HG02623 (cell line): ENCODE data around the gene RPS16.
A peak's percentile ranks its signal among the peaks of the same experiment; 100 is the strongest.
"Not testable (repeated sequence)": the region's sequence is repeated elsewhere in the genome, so short reads cannot be mapped to it uniquely, and the experiment has no call there.

Experiments
- ATAC-seq: cut with Tn5 transposase; IDR thresholded peaks from one replicate; pipeline ENCODE4 v1.9.1; 2021; ENCODE audit warnings: moderate library complexity; ENCODE audit not compliant: unreplicated experiment

Gene RPS16

GRCh38 chr19:39435499-39436349, at the start of gene RPS16:
Gene RPS16 (minus strand): TSS chr19:39435949. CDS start chr19:39435895, 54 bp downstream.
- peak; percentile 84 for ATAC-seq

- no peak for ATAC-seq
Measured at GRCh38 chr19:39483141-39483540, 47.4 kb upstream of the RPS16 start.

- ATAC-seq = no peak
Measured at GRCh38 chr19:39481676-39482075, 45.9 kb upstream of the RPS16 start.

- peak; percentile 5 for ATAC-seq
Measured at GRCh38 chr19:39481229-39481545, 45.4 kb upstream of the RPS16 start.

- peak; percentile 79 for ATAC-seq
Measured at GRCh38 chr19:39480337-39481228, 44.8 kb upstream of the RPS16 start, which contains the start of gene TIMM50. Gene TIMM50 (plus strand): TSS chr19:39480838. CDS start chr19:39480854, 16 bp downstream.

DNA sequence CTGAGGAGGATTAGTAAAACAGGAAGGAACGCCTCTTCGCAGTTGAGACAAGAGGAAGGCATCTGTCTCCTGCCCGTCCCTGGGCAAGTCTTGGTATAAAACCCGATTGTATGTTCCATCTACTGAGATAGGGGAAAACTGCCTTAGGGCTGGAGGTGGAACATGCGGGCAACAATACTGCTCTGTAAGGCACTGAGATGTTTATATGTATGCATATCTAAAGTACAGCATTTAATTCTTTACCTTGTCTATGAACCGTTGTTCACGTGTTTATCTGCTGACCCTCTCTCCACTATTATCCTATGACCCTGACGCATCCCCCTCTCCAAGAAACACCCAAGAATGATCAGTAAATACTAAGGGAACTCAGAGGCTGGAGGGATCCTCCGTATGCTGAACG, 44.2 kb upstream of the RPS16 start:
- ATAC-seq = no peak

DNA sequence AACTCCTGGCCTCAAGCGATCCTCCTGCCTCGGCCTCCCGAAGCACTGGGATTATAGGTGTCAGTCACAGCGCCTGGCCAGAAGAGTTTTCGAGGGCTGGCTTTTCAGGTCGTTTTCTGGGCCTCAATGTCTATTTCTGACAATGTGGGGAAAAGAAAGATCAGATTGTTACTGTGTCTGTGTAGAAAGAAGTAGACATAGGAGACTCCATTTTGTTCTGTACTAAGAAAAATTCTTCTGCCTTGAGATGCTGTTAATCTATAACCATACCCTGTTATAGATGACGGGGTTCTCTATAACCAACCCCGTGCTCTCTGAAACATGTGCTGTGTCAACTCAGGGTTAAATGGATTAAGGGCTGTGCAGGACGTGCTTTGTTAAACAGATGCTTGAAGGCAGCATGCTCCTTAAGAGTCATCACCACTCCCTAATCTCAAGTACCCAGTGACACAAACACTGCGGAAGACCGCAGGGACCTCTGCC, 43.6 kb upstream of the RPS16 start:
- not testable (repeated sequence) for ATAC-seq

DNA sequence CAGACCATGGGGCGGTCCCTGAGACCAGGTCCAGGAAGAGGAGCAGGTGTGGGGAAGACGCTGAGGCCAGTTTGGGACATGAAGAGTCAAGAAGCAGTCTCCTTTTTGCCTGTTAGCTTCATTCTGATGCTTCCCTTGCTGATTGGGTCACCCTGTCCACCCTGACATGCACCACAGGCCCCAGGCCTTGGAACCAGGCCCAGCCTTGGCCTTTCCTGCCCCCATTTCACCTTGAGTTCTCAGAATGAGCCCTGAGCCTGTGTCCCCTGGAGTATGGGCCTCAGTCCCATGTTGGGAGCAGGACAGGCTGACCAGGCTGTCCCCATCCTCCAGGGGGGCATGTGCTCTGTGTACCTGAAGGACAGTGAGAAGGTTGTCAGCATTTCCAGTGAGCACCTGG, 40.0 kb upstream of the RPS16 start:
- no peak for ATAC-seq

GRCh38 chr19:39474139-39474620, 38.4 kb upstream of the RPS16 start:
- ATAC-seq = no peak

DNA sequence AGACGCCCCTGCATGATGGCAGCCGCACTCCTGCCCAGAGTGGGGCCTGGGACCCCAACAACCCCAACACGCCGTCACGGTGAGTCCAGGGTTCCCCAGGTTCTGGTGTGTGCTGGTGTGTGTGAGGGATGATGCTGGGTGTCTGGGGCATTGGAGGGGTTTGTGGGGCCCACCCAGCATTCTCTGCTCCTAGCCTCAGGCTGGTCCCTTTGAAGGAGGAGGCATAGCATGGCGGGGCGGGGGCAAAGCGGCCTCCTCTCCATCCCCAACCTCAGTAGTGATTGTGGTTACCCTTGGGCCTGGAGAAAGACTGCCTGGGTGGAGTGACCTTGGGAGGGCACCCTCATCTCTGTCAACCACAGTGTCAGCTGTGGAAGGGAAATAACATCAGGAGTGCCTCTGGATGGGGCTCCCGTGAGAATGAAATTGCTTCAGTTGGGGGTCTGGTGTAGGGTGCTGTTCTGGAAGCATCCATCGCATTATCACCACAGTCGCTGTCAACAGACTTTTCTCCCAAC, 37.8 kb upstream of the RPS16 start:
- ATAC-seq = no peak

DNA sequence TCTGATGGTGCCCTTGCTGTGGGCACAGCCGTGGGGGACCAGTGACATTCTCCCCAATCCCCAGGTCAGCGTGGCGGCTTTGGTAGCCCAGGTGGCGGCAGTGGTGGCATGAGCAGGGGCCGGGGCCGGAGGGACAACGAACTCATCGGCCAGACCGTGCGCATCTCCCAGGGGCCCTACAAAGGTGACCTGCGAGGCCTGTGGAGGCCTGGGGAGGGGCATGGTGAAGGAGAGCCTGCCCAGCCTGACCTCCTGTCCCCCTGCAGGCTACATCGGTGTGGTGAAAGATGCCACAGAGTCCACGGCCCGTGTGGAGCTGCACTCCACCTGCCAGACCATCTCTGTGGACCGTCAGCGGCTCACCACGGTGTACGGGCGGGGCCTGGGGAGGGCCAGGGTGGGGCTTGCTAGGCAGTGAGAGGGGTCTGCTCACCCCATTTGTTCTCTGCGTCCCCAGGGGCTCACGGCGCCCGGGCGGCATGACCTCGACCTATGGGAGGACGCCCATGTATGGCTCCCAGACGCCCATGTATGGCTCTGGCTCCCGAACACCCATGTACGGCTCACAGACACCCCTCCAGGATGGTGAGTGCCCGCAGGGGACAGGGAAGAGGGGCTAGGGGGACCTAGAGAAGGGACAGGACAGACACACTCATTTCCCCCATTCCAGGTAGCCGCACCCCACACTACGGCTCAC, 37.1 kb upstream of the RPS16 start:
- no peak for ATAC-seq

DNA sequence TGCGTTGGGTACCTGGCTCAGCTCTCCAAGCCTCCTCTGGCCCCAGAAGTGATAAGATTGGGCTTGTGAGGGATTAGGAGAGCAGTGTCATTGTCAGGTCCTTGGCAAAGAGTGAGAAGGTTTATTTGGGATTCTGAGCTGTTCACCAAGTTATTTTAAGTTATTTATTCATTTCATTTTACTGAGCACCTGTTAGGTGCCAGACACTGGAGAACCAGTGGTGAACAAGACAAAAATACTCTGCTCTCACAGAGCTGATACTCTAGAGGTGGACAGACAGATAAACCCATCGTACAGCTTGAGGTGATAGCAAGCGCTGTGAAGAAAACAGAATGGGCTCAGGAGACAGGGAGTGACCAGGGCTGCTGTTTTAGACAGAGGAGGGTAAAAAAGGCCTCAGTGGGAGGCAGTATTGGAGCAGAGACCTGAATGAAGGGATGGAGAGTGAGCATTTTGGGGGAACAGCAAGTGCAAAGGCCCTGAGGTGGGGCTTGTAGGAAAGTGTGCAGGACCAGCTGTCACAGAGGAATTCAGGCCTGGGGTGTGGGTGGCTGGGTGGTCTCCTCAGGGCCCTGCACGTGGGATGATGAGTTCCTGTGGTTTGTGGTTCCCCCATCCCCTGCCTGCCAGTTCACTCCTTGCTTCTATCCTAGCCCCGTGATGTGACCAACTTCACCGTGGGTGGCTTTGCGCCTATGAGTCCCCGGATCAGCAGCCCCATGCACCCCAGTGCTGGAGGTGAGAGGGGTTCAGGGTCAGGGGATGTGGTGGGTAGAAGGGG, 36.2 kb upstream of the RPS16 start:
- ATAC-seq = no peak

DNA sequence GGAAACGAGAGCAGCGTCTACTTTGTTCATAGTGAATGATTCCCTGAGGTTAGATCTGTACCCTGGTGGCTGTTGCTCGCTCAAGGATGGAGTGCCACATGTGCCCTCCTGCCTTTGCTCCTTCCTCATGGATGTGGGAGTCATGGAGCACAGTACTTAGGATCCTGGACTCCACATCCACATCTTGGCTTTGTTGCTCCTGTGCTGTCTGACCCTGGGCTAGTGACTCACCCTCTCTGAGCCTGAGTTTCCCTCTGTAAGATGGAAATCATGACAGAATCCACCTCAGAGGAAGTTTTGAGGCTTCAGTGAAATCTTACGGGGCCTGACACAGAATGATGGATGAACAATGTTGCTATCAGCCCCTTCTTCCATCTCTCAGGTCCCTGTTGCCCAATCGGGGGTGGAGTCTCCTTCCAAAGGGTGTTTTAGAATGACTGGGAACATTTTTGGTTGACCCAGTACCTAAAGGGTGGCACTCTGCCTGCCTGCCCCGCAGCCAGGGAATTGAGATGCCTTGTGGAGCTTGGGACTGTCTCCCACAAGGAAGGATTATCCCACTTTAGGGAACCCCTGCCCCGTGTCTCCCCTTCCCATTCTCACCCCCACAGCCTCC, 35.1 kb upstream of the RPS16 start:
- ATAC-seq = no peak

DNA sequence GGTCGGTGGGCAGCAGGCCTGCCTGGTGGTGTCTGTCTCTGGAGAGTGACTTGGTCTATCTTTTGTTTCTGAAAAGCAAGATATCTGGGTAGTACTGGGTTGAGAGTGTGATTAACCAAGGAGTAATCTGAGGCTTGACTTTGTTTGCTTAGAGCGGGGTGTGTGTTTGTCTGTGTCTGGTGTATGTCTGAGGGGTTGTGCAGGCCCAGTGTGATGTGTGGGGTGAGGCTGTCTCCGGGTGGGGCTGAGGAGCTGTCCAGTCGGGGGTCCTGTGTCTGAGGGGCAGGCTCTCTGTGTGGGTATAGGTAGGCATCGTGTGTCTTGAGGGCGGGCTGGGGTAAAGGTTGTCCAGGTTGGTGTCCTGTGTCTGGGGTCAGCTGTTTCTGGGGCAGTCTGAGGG, 33.8 kb upstream of the RPS16 start:
- ATAC-seq = no peak

GRCh38 chr19:39469036-39469435, 33.3 kb upstream of the RPS16 start:
- no peak for ATAC-seq

DNA sequence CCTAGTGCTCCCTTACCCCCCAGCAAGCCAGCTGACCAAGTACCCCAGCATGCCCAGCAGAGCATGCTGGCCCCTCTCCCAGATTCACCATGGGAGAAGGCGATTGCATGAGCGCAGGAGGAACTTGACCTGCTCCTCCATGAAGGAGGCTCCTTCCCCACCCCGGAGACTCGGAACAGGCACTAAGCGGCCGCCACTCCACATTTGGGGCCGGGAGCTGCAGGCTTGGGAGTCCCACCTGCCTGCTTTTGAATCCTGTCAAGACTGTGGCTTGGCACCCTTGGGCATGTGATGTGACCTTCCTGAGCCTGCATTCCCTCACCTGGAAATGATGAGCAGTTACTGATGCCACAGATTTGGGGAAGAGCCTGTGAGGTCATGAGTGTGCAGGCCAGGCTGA, 32.2 kb upstream of the RPS16 start:
- ATAC-seq = no peak

DNA sequence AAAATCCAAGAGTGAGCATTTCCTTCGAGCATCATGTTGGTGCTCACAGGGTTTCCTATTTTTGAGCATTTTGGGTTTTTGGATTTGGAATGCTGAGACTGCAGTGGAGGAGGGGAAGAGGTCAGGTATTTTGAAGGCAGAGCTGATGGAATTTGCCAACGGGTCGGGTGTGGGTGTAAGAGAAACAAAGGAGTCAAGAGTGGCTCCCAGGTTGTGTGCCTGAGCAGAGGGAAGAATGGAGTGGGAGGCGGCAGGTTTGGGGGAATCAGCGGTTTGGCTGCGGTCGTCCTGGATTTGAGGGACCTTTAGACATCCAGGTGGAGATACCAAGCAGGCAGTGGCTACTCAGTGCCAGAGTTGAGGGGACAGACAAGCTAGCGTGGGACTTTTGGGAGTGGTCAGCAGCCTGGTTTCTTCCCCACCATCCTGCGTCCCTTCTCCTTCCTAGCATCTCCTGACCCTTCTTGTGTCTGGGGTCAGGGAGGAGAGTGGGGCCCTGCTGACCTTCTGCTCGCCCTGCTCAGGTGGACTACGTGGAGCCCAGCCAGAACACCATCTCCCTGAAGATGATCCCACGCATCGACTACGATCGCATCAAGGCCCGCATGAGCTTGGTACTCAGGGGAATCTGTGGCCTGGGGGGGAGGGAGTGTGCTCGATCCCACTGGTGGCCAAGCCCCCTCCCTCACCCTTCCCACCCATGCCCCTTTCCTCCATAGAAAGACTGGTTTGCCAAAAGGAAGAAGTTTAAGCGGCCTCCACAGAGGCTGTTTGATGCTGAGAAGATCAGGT, 30.4 kb upstream of the RPS16 start:
- ATAC-seq = no peak

GRCh38 chr19:39463403-39463802, 27.7 kb upstream of the RPS16 start:
- no peak for ATAC-seq

DNA sequence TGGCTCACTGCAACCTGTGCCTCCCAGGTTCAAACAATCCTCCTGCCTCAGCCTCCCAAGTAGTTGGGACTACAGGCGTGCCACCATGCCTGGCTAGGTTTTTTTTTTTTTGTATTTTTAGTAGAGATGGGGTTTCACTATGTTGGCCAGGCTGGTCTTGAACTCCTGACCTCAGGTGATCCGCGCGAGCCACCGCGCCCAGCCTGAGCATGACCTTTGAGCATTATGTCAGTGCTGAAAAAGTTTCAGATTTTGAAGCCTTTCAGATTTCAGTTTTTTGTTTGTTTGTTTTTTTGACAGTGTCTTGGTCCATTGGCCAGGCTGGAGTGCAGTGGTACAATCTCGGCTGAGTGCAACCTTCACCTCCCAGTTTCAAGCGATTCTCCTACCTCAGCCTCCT, 15.5 kb upstream of the RPS16 start:
- ATAC-seq = not testable (repeated sequence)
